HG03039 (cell line): ENCODE data around the gene PLK5.
"Not testable (repeated sequence)": the region's sequence is repeated elsewhere in the genome, so short reads cannot be mapped to it uniquely, and the experiment has no call there.

ENCODE experiments used
- ATAC-seq: cut with Tn5 transposase; IDR thresholded peaks from one replicate; pipeline ENCODE4 v1.9.1; 2021; ENCODE audit warnings: mild to moderate bottlenecking, moderate library complexity; ENCODE audit not compliant: unreplicated experiment

PLK5 gene, protein sequence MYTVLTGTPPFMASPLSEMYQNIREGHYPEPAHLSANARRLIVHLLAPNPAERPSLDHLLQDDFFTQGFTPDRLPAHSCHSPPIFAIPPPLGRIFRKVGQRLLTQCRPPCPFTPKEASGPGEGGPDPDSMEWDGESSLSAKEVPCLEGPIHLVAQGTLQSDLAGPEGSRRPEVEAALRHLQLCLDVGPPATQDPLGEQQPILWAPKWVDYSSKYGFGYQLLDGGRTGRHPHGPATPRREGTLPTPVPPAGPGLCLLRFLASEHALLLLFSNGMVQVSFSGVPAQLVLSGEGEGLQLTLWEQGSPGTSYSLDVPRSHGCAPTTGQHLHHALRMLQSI

DNA sequence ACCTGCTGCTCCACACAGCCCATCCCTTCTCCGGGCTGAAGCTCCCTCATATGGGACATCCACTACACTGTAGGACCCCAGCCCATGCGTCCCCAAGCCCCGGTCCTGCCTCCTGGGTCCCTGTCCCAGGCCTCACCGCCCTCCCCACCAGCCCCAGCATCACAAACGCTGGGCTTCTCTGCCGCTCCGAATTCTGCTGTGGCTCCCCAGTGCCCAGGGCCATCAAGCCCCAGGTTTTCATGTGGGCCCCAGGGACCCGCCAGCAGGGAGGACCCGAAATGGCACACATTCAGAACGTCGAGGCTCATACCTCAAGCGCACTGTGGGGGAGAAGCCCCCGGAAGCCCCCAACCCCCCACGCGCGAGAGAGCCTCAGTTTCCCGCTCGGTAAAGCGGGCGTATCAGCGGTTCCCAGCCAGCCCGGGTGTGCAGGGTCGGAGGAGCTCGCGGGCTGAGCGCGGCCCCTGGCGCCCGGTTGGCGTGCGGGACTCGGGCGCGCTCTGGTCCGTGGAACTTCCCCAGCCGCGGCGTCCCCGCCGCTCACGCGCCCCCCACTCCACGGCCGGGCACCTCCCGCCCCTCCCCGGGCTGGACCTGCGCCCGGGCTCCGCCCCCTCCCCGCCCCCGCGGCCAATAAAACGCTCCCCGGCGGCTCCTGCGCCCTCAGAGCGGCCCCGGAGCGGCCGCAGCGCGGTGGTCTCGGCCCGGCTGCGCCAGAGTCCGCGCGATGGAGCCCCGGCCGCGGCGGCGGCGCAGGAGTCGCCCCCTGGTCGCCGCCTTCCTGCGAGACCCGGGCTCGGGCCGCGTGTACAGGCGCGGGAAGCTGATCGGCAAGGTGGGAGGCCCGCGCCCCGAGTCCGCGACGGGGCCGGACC lies at the start of gene PLK5:
Gene PLK5 (plus strand): TSS at position 666 of the 875 bp plus-strand sequence. CDS start 2,920 bp downstream, outside the sequence.
- no peak for ATAC-seq

DNA sequence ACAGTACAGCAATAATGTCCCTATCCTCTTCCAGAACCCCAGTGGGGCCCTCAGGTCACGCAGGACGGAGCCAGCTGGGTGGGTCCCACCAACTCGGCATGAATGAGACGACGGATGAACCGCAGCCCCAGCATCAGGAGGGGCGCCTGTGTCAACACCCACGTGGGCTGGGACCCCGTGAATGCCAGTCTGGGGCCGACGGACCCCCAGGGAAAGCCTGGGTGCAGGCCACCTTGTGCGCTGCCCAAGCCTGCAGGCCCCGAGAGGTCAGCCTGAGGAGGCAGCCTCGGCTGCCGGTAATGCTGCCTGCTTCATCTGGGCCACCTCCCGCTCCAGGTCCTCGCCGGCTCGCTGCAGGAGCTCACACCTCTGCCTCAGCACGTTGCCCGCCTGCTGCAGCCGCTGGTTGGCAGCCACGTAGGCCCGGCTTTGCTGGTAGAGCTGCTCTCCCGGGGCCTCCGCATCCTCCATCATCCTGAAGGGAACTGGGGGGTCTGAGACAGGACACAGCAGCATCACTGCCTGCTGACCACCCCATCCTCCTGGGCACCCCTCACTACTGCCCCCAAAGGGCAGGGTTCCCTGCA lies 49.0 kb upstream of the PLK5 start:
- no peak for ATAC-seq

DNA sequence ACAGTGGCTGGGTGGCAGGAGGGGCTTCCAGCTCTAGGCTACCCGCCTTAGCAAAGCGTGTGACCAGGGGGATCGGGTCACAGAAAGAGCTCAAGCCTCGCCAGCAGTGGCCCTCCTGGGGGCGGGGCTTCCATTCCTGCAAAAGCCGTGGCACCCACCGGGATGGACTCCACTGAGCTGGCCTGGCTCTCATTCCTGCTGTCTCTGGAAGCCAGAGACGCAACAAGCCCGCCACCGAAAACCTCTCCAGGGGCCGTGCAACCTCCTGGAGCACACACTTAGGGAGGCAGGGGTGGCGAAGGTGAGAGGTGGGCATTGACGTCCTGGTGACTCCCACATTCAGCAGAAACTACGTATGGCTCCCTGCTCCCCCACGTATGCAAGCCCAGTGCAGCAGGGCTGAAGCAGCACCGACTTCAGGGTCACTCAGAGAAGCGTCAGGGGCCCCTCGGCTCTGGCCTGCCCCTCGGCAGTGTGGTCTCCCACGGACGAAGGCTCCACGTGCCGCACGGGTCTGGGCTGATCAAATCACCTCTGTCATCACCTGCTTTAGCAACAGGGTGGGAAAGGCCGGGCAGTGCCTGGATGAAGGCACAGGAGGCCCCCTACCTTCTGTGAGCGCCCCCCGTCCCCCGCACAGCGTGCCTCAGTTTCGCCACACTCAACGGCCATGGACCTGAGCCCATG lies 48.0 kb upstream of the PLK5 start:
- no peak for ATAC-seq

DNA sequence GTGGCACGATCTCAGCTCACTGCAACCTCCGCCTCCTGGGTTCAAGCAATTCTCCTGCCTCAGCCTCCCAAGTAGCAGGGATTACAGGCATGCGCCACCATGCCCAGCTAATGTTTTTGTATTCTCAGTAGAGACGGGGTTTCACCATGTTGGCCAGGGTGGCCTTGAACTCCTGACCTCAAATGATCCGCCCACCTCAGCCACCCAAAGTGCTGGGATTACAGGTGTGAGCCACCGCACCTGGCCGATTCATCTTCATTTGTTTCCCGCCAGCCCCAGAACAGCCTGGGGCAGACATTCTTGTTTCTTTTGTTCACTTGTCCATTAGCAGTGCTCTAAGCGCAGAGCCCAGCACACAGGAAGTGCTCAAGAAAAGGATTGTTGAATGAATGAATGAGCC lies 46.8 kb upstream of the PLK5 start:
- not testable (repeated sequence) for ATAC-seq

DNA sequence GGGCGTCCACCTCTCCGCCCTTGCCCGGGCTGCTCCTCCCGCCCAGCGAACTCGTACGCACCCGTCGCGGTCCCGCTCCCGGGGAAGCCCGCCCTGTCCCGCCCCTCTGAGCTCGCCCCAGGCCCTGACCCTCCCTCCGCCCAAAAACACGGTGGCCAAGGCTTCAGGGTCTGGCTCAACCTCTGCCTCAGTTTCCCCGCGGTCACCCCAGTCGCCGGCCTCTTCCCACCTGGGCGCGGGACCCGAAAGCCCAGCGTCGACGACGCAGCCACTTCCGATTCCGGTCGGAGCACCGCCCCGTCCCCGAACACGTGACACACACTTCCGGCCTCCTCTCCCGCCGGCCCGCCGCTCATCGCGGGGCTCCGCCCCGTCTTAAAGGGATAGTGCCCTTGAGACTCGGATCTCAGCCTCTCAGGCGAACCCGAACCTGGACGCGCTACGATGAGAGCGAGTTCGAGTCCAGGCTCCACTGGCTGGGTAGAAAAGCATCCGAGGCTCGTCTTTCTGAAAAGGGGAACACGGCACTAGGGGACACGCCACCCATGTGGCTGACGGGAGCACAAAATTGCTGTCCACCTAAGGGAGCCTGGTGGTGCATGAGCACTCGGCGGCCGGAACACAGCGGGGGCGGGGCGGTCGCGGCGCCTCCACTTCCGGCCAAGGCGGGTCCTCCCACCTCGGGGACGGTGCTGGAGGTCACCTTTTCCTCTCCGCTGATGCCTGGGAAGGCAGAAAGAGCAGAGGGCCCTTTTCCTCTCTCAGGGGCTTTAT lies 44.8 kb upstream of the PLK5 start, which contains the start of gene C19orf25:
Gene C19orf25 (minus strand): TSS at position 282 of the 774 bp plus-strand sequence. CDS start 312 bp downstream, outside the sequence.
- peak; percentile 85 for ATAC-seq

DNA sequence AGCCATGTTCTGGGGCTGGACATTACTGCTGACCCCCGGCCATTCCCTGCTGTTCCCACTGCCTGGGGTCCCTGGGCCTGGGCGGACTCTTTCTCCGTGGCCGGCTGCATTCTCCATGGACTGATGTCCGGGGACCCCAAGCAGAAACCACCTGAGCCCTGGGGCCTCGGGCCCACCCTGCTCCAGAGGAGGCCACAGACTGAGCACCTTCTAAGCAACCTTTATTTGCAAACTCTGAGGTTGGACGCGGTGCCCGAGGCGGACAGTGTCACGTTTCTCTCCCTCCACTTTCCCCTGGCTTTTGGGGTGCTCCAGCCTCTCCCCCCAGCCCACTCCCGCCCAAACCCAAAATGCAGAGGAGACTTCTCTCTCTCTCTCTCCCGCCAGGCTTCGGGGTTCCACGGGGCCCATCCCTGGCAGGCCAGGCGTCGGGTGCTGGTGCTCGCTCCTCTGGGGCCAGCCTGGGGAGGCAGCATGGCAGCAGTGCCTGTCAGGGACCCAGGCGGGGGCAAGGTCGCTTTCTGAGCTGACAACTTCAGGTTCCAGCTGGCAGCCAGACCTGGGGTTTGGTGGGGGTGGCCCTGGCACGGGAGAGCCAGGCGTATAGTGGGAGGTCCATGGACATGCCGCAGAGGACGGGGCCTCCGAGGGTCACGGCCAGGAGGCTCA lies 42.5 kb upstream of the PLK5 start:
- no peak for ATAC-seq

DNA sequence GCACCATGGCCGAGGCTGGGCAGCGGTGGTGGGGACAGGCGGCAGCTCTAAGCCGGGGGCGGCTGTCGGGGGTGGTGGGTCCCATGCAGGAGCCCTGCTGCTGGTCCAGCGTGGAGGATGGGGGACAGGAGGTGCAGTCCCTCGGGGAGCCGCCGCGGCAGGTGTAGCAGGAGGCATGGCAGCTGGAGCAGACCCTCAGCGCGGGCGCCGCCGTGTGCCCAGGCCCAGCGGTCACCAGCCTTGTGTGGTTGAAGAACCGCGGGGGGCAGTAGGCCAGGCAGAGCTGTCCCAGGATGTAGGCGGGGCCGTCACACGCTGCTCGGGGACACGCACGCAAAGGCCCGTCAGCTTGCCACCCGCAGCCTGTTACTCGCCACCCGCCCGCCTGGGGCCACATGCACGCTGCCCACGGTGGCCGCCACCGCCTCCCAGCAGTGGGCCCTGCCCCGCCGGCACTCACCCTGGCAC lies 42.0 kb upstream of the PLK5 start:
- ATAC-seq, result no peak

DNA sequence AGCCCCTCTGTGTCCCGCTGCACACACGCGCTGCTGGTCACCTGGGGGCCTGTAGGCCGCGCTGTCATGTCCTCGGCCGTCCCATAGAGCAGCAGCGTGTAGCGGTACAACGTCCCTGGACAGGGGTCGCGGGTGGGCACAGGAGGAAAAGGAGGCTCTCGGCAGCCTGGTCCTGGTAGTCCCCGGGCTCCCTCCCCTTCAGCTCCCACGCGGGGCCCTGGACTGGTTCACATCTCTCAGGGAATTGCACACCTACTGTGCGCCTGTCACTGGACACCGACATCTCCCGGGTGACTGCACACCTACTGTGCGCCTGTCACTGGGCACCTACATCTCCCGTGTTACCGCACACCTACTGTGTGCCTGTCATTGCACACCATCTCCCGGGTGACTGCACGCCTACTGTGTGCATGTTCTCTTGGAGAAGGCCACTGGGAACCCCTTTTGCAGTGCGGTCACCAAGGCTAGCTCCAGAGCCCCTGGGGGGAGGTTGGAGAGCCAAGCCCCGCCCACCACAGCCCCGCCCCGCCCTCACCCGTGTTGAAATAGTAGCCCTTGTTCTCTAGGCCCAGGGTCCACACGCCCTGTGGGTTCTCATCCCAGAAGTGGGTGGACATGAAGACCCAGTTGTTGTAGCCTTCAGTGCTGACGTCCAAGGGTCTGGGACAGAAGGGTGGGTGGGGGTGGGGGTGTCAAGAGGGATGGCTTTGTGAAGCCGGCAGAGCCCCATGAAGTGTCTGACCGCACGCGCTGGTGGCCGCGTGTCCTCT lies 41.3 kb upstream of the PLK5 start:
- ATAC-seq, result no peak

DNA sequence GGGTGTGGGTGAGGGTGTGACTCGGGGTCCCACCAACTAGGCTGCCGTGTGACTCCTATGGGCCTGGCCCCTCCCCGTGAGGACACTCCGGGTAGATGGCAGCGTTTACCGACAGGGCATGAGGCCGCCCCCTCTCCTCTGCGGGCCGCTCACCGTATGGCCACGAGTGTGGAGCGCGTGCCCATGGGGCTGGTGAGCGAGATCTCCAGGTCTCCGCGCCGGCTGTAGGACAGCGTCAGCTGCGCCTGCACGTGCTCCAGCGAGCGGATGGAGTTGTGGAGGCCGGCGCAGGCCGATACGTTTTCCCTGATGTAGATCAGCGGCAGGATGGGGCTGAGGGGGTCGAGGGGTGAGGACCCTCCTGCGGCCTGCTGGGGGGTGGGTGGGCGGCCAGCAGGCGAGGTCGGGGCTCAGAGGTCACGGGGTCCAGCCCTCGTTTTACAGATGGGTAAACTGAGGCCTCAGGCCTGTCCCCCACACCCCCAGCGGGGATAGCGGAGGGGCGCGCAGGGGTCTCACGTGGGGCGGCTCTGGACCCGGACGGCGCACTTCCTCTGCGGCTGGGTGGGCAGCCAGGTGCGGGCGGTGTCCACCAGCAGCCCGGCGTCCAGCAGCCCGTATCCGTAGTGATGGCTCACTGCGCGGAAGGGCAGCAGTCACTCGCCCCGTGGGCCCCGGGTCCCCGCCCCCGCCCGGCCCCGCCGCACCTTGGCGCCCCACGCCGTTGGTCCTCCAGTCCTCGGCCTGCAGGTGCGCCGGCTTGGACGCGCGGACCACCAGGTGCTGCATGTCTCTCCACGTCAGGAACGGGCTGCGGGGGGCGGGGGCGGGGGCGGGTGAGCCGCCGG lies 40.5 kb upstream of the PLK5 start:
- ATAC-seq, result no peak

DNA sequence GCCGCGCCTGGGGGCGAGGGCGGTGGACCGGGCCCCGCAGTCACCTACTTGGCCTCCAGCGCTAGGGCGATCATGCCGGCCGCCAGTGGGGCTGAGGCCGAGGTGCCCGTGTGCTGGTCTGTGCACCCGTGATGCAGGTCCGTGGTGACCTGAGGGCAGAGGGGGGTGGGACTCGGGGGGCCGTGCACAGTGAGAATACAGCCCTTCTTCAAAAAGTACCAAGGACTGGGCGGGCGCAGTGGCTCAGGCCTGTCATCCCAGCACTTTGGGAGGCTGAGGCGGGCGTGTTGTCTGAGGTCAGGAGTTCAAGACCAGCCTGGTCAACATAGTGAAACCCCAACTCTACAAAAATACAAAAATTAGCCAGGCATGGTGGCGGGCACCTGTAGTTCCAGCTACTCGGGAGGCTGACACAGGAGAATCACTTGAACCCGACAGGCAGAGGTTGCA lies 39.9 kb upstream of the PLK5 start:
- ATAC-seq, result no peak

DNA sequence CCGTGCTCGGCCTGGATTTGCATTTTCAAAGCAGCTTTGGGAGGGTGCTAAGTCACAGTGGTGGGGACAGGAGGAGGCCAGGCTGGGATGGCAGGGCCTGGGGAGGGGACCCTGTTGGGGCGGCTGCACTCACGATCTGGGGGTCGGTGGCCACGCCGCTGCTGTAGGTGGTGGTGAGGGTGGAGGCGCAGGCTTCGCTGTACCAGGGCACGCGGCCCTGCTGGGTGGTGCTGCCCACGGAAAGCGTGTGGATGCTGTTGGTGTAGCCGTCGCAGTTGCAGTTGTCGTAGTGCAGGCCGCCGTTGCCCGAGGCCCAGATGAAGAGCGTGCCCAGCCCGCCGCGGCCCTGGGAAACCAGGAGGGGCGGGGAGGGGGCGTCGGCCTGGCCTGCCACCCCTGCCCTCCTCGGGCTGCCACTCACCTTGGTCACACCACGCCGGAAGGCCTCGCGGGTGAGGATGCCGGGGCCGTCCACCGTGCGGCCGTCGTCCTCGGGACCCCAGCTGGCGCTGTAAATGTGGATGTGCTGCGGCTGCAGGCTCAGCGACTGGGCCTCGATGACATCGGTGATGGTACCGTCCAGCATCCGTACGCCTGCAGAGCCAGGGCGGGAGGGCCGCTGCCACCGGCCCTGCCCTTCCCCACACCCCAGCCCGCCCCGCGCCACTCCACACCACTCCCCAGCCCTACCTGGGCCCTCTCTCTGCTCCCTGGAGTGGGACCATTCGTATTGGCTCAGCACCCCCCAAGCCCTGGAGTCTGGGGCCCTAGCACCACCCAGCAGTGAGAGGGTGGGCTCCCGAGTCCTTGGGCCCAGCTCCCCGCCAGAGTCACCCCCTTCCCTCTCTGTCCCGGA lies 36.9 kb upstream of the PLK5 start:
- ATAC-seq, result no peak

DNA sequence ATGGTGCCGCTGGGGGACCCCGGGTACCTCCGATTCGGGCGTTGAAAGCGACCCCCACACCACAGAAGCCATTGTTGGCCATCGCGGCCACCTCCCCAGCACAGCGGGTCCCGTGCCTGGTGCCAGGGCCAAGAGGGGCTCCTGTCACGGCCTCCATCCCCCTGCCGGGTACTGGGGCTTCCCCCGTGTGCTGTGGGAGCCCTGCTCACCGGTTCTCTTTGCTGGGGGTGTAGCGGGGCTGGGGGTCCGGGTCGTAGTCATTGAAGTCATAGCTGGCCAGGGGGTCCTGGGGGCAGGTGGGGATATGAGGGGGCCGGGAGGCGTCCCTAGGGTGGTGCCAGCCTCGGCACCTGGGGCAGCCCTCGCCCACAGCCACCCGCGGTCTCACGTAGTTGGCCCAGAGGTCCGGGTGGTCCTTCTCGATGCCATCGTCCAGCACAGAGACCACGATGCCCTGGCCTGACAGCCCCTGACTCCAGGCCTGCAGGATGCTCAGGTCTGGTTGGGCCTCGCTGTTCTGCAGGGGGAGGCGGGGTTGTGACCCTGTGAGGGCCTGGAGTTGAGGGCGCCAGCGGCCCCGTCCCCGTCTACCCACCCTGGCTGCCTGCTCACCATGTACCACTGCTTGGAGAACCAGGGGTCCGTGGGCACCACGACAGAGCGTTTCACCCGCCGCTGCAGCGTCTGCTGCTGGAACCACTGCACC lies 36.1 kb upstream of the PLK5 start:
- no peak for ATAC-seq

DNA sequence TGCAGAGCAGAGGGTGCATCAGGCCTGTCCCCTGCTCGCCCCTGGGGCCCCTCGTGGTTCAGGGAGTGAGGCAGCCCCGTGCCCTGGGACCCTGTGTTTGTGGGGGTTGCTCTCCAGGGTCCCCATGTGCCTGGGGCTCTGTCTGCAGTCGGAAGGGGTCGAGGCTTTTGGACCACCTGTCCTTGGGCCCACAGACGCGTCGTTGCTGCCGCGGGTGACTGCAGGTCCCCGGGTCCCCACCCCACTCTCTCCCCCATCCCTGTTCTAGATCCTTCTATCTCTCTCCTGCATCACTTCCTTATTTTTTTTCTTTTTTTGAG lies 35.6 kb upstream of the PLK5 start:
- ATAC-seq, result no peak

DNA sequence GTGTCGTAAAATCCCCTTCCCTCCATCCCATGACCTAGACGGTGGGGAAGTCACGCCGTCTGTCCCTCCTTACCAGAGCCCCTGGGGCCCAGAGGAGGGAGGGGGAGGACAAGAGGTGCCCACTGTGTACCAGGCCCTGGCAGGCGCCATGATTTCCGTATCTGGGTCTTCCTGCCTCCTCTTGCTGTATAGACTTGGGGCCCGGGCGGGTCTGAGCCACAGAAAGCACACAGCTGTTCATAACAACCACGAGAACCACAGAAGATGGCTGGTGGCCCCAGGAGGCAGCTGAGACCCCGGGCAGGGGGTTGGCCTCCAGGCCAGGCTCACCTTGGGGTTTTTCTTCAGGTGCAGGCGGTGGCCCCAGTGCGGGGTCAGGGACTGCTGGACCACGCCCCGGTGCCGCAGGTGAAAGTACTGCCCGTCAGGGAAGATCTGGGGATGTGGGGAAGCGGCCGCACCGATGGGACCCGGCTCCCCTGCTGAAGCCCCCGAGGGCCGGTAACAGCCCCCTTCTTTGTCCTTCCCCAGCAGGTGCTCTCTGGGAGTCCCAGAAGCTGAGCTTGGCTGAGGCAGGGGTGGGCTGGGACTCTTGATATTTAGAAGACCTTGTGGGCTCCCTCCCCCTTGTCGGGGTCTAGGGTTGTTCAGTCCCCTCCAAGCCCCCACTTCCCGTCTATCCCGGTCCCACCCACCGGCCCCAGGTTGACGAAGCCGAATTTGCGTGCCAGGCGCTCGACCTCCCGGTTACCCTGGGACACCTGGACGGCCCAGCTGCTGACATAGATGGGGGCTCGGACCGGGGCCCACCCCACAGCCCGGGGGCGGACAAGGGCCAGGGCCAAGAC lies 34.2 kb upstream of the PLK5 start:
- ATAC-seq, result no peak

DNA sequence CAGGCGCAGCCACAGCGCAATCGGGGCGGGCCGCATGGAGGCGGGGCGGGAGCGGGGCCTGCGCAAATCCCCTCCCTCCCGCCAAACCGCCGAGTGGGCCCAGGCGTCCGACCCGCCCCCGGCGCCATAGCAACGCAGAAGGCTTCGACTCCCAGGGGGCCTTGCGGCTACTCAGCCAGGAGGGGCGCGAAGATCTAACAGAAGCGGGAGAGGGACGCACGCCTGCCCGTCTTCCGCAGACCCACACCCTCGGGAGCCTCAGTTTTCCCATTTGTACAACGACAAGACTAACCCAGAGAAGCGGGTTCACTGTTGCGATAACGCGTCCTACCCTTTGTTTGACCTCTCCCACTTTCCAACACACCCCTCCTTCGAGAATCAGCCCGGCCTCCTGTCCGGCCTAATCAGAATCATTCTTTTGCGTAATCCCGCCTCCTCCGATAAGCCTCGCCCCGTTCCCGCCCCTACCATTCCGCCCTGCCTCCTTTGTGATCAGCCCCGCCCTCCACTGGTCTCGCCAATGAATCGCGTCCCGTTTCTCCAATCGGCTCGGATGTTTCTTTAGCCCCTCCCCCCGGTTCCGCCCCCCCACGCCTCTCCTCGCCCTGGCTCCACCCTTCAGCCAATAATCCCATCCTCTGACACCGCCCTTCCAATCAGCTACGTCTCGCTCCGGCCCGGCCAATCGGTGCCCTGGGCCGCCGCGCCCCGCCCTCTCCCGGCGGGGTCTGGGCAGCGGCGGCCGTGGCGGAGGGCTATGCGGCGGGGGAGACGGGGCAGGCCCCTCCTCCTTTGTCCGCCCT lies 33.4 kb upstream of the PLK5 start, which contains the start of gene PCSK4:
Gene PCSK4 (minus strand): TSS at position 40 of the 803 bp plus-strand sequence. CDS start 4 bp downstream, at position 36.
- ATAC-seq, result peak; percentile 73
